ENCODE measurements around the gene MOK.

DNA sequence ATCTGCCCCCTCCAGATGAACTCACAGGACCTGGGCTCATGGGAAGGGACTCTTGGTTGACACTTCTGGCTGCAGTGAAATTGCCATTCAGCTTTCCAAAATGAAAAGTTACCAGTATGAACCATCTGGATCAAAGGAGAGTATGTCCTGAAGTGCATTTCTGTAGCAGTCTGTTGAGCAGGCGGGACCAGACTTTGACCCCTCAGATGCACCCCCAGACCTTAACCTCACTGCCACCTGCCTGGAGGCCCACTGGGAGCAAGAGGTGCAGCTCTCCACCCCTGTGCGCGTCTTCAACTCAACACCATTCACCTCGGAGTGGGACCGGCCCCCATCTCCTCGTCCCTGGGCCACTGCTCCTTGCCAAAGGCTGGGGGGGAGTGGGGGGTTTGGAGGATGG lies 55.0 kb downstream of the MOK start:
- no peak for TF ChIP-seq POLR2A (IDR thresholded peaks at IDR 0.05; ENCODE audit: low read length)
- TF ChIP-seq GATA1 (IDR thresholded peaks at IDR 0.05; ENCODE audit: low read depth, low read length) = no peak
